CD4-positive, alpha-beta T cell treated with Interleukin-10 for 1 hour (primary cell): ENCODE results near the gene CDKN2B-AS1.

Experiments
- DNase-seq: peaks from one replicate; pipeline ENCODE4 v3.0.0-alpha.2; 2020

Gene CDKN2B-AS1

DNA sequence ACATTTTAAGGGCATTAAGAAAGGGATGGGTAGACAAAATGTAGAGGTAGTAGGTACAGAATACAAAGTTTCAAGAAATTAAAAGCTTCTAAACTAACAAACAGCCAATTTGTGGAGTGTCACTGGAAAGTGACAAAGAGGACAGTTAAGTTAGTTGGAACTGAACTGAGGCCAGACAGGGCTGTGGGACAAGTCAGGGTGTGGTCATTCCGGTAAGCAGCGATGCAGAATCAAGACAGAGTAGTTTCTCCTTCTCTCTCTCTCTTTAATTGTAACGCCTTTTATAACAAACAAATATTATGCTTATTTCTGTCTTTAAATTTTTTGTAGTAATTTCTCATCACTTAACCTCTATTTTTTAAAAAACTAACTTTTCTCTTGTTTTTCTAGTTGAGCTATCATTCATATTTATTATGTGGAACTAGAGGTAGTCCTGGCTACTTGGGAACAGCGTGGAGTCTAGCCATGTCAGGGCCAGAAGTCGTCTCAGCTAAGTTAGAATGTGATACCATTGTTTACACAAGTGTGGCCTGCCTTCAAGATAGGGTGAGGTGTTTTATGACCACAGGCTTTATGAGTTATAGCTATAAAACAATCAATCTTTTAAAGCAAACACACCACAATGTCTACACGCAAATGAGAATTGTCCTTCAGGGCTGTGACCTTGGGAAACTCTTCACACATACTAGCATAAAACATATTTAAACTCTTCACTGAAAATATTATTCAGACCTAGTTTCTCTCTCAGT, 129.8 kb downstream of the CDKN2B-AS1 start:
- DNase-seq = no peak

DNA sequence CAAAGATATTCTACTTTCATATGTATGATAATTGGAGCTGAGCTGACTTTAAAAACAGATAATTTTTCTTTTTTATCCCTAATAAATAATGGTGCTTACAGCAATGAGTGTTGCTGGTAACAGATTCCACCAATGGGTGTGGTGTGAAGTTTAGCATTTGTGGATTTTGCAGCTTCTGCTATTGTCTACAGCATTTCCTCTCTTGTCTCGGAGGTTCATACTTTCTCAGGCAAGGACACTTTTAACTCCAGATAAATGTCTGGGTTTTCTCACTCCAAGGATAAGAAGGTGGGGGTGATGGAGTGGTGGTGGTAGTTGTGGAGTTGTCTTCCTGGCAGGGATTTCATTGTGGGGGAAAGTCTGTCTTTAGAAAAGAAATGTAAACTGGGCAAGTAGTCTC, 134.5 kb downstream of the CDKN2B-AS1 start:
- DNase-seq = no peak

GRCh38 chr9:22129633-22130032, 135.0 kb downstream of the CDKN2B-AS1 start:
- DNase-seq = no peak

- DNase-seq = no peak
These were observed 137.2 kb downstream of the CDKN2B-AS1 start for GRCh38 chr9:22131817-22132216.

DNA sequence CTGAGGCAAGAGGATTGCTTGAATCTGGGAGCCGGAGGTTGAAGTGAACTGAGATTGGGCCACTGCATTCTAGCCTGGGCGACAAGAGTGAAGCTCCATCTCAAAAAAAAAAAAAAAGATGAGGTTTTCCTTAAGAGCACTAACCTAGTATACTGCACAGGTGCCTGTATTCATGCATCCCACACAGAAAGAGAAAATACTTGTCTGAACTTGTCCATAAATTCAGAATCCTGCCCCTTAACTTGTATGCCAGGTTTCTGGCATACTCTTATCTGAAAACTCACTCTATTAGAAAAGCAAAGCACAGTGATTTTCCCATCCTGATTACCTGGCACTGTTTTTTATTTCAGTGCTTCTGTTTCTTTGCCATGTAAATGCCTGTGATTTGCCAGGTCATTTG, 139.8 kb downstream of the CDKN2B-AS1 start:
- DNase-seq = no peak

GRCh38 chr9:22136461-22137096, 142.0 kb downstream of the CDKN2B-AS1 start:
- no peak for DNase-seq

DNA sequence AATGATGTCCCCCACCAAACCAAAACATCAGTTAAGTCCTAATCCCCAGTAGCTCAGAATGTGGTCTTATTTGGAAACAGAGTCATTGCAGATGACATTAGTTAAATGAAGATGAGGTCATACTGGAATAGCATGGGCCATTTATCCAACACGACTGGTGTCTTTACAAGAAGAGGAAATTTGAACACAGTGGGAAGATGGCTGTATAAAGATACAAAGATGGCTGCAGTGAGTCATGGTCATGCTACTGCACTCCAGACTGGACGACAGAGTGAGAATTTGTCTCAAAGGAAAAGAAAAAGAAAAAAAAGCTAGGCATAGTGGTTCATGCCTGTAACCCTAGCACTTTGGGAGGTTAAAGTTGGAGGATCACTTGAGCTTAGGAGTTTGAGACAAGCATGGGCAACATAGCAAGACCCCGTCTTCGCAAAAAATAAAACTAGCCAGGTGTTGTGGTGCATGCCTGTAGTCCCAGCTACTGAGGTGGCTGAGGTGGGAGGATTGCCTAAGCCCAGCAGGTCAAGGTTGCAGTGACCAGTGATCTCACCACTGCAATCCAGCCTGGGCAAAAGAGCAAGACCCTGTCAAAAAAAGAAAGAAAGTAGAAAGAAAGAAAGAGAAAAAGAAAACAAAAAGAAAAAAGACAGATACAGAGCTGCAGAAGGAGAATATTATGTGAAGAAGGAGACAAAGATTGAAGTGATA, 144.5 kb downstream of the CDKN2B-AS1 start:
- no peak for DNase-seq

- no peak for DNase-seq
These were observed 147.3 kb downstream of the CDKN2B-AS1 start for GRCh38 chr9:22141908-22142307.

DNA sequence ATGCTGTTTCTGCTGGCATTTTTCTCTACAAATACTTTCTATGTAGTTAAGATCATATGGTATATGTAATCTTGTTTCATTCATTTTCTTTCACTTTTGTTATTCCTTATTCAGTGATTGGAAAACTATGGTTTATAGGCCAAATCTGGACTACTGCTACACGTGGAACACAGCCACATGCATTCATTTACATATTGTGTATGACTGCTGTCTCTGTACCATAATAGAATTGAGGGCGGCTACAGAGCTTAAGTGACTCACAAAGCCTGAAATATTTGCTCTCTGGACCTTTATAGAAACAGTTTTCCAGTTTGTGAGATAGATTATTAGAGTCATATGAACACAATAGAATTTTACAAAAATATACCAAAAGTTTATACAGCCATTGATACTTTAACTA, 148.1 kb downstream of the CDKN2B-AS1 start:
- no peak for DNase-seq

DNA sequence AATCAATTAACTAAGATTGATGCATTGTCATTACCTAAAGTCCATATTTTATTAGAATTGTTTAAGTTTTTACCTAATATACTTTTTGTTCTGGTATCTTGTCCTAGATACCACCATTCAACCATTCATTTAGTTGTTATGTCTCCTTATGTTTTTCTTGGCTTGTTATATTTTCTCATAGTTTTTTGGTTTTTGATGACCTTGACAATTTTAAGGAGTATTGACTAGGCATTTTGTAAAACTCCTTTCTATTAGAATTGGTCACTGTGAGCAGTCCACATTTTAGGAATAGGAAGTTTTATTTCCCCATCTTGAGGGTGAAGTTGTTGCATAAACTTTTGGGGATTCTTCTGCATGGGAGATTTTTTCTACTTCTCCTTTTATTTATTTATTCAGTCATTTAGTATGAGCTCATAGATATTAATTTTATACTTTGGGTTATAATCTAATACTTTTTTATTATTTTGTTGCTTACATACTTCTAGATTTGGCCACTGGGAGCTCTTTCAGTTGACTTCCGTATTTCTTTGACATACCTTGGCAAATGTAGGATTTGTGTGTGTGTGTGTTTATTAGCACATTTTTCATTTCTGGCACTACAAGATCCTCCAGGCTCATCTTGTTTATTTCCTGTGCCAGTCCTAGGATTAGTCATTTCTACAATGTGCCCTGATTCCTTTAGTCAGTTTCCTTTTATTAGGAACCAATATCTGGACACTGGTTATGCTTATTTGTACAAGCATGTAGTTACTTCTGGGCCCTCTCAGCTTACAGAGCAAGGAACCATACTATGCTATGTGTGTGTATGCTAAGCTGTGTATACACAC, 149.4 kb downstream of the CDKN2B-AS1 start:
- DNase-seq = no peak

GRCh38 chr9:22146604-22147003, 152.0 kb downstream of the CDKN2B-AS1 start:
- no peak for DNase-seq

GRCh38 chr9:22147813-22148527, 153.4 kb downstream of the CDKN2B-AS1 start:
- DNase-seq = peak; percentile 30

DNA sequence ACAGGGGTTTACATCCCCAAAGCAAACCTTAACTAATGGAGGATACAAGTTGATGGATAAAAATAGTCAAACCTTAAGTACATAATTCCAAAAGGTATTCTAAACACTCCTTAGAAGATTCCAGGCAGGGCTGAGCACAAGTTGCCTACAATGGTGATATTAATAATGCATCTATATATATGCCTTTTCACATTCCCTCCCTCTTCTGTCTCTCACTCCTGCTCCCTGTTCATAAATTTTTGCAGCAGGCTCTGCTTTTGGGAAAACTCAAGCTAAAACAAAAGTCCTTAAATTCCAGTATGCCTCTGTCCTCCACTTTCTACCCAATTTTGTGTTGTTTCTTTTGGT, 153.9 kb downstream of the CDKN2B-AS1 start:
- DNase-seq = no peak

GRCh38 chr9:22148876-22149637, 154.5 kb downstream of the CDKN2B-AS1 start:
- no peak for DNase-seq

- no peak for DNase-seq
These were observed 159.5 kb downstream of the CDKN2B-AS1 start for GRCh38 chr9:22154064-22154463.

DNA sequence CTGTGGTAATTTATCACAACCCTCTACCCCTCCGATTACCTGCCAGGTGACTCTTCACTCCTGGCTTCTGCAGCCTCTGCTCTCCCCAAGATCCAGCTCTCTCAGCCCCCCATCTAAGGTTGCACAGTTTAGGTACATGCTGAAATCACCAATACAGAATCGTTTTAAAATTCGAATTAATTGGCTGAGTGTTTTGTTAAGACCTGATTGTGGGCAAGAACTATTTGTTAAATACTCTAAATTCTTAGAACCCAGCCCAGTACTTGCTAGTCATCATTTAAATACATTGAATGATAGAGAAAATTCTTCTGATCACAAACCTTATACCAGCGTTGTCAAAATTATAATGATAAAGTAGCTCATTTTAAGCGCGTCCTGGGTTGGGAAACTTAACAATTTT, 162.0 kb downstream of the CDKN2B-AS1 start:
- DNase-seq = no peak

DNA sequence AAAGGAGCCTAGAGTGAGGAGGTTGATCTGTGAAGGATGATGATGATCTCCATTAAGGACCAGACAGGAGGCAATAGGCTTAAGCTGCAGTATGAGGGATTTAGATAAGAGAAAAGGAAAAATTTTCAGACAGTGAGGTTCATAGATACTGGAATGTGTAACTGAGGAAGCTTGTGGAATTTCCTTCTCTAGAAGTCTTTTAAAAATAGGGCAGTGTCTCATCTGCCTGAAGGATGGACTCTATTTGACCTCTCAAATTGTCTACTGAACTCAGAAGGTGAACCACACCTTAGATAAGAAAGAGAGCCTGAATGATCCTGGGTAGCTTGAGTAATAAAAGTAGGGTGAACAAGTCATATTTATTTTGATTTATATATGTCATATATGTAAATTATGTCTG, 162.7 kb downstream of the CDKN2B-AS1 start:
- no peak for DNase-seq

GRCh38 chr9:22157828-22158227, 163.2 kb downstream of the CDKN2B-AS1 start:
- no peak for DNase-seq

DNA sequence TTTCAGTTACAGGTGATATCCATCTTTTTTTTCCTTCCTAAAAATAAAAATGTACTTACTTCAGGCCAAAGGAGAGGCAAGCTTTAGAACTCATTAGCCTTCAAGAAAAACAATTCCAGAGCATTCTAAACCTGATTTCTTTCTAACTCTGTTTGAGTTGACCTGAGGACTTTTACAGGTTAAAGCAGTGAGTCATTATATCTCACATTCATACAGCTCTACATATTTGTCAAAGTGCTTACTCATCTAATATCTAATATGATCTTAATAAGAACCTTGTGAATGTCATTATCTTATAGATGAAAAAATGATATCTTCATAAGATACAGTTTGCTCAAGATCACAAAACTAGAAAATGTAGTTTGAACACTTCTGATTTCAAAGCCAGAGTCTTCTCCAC, 163.7 kb downstream of the CDKN2B-AS1 start:
- no peak for DNase-seq

DNA sequence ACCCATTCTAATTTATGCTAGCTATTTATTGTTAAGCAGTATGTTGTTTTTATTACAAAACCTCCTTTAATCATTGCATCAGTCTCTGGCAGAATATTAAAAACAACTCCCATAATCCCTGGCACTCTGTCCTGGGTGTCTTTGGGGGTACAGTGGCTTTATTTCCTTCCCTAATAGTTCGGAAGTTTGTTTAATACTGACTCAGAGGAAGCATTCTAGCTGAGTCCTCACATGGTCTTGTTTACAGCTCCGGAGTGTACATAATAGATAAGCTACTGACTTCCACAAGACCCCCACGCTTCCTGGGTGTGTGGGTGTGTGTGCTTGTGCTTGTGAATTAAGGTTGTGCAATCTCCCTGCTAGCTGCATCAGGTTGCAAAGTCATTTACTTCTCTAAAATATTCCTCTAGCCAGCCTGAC, 164.3 kb downstream of the CDKN2B-AS1 start:
- no peak for DNase-seq

DNA sequence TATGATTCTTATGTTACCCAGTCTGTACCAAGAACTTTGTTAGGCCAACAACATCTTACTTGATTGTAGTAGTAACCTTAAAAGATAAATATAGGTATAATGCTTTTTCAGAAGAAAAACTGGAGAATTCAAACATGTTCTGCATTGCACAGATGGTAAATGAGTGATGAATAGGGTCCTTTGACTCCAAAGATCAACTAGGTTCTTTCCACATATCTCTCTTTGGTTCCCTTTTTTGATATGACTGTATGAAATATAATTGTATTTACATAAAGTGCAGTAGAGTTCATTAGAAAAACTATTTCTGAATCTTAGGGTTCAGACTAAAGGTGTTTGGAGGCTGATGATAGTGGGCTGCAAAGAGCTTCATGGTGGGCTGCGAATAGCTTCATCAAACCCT, 165.0 kb downstream of the CDKN2B-AS1 start:
- no peak for DNase-seq

DNA sequence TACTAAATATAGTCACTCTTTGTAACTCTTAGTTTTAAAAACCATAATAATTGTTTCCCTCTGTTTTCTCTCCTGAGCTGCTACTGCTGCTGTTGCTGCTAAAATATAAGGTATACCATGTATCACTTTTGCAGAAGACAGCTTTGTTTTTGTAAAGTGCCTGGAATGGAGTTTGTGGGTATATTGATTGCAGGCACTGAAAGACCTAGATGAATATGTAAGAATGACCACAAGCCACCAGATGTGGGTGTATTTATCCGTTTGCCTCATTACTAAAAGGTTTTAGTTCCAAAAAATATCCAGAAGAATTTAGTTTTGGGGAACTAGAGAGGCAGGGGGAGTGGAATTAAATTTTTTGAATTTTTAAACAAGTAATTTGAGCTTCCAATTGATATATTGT, 165.6 kb downstream of the CDKN2B-AS1 start:
- no peak for DNase-seq
